DND-41 (cell line): Measurements from ENCODE around the gene SNRNP200.

Experiments used
- ATAC-seq: fragments of 200-7000 bp; cut with Tn5 transposase; 3 replicates; pipeline ENCODE4 v1.9.1; 2021; ENCODE audit warnings: low read depth; ENCODE audit not compliant: insufficient read depth
- DNase-seq: peaks from one replicate; pipeline ENCODE4 v3.0.0-alpha.2; 2020
- H2AFZ ChIP-seq: 2 replicates; pipeline ENCODE4 v1.6.0; 2012; ENCODE audit warnings: low read depth, low read length
- H3K27ac ChIP-seq: 2 replicates; pipeline ENCODE4 v1.5.1; 2012; ENCODE audit warnings: low read length, inconsistent platforms
- H3K27me3 ChIP-seq: fragments of 200-600 bp; sonication (generic); 2 replicates; pipeline ENCODE4 v1.6.0; 2012; ENCODE audit warnings: low read length, mild to moderate bottlenecking, inconsistent platforms; ENCODE audit not compliant: insufficient read depth, poor library complexity
- H3K36me3 ChIP-seq: 2 replicates; pipeline ENCODE4 v1.5.1; 2012; ENCODE audit warnings: low read length, inconsistent platforms; ENCODE audit not compliant: insufficient read depth
- H3K4me1 ChIP-seq: 2 replicates; pipeline ENCODE4 v1.5.1; 2012; ENCODE audit warnings: mild to moderate bottlenecking, low read length; ENCODE audit not compliant: insufficient read depth
- H3K4me2 ChIP-seq: 2 replicates; pipeline ENCODE4 v1.6.0; 2012; ENCODE audit warnings: mild to moderate bottlenecking, moderate library complexity, low read length, inconsistent platforms; ENCODE audit not compliant: insufficient read depth
- H3K4me3 ChIP-seq, 2 experiments: fragments of 200-600 bp in 1 of 2; shearing (Covaris generic) in 1 of 2; 2 replicates each; pipeline ENCODE4 v1.5.1; 2012 to 2016; ENCODE audit warnings: inconsistent platforms in 2 of 2, low read length in 2 of 2, mild to moderate bottlenecking in 2 of 2, low read depth in 1 of 2, moderate library complexity in 1 of 2
- H3K79me2 ChIP-seq: 2 replicates; pipeline ENCODE4 v1.6.0; 2012; ENCODE audit warnings: low read length, inconsistent platforms; ENCODE audit not compliant: insufficient read depth
- H3K9ac ChIP-seq: 2 replicates; pipeline ENCODE4 v1.6.0; 2012; ENCODE audit warnings: low read depth, mild to moderate bottlenecking, inconsistent platforms, low read length, moderate library complexity
- H3K9me3 ChIP-seq: 2 replicates; pipeline ENCODE4 v1.5.1; 2012; ENCODE audit warnings: low read length, moderate library complexity, mild to moderate bottlenecking, inconsistent platforms; ENCODE audit not compliant: insufficient read depth, severe bottlenecking
- H4K20me1 ChIP-seq: 2 replicates; pipeline ENCODE4 v1.6.0; 2012; ENCODE audit warnings: low read length; ENCODE audit not compliant: insufficient read depth
- EZH2 ChIP-seq: IDR thresholded peaks from 3 replicates; pipeline ENCODE4 v1.6.1; 2012; ENCODE audit warnings: borderline replicate concordance, low read depth, mild to moderate bottlenecking, moderate library complexity, low read length, inconsistent platforms; ENCODE audit not compliant: severe bottlenecking
- TF ChIP-seq, protein P1 (sequence below): IDR thresholded peaks from 2 replicates; pipeline ENCODE4 v1.5.1; 2012; ENCODE audit warnings: borderline replicate concordance, low read length, moderate library complexity, mild to moderate bottlenecking; ENCODE audit not compliant: poor library complexity, severe bottlenecking; ENCODE audit errors: extremely low read depth

Gene SNRNP200

DNA sequence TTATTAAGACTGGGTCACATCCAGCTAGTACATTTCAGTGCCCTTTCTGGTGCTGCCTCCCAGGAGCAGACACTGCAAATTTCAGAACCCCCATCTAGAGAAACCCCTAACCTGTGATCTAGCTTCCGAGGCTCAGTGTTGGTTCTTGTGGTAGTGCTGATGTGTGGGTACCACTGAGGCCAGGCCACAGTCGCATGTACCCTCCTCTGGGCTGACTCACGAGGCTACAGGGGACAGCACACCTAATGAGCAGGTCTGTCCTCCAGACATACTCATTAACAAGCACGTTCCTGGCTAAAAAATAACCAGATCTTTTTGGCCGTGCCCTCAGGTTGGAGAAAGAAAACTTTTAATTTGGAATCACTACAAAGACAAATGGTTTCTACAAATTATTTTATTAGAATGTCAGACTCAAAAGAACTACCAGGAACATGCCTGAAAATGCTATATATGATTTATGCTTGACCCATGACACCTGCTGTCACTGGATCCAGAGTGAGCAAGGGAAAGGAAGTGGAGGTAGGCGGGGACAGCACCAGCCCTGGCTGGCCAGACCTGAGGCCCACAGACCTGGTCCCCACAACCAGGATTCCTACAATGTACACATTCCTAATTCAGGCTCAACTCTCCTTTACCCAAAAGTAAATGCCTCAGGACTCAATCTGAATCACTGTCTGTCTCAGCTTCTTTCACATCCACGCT lies 30.8 kb downstream of the SNRNP200 start:
- Histone ChIP-seq H3K4me1 (no peaks in the 10 kb centered on the region), H3K9ac (no peak overlapping the region), H3K79me2 (no peaks in the 10 kb centered on the region), H3K4me2 (no peak overlapping the region), H2AFZ (no peak overlapping the region), H3K27ac (no peak overlapping the region), H3K4me3 (no peak overlapping the region), H3K9me3 (no peaks in the 10 kb centered on the region), H3K27me3 (no peaks in the 10 kb centered on the region), H4K20me1 (peaks cover 17% of the 10 kb centered on the region), H3K36me3 (peaks cover 88% of the 10 kb centered on the region)
- DNase-seq (no peak), ATAC-seq (0 out of 3 replicates have a peak, but pooled peaks have one; percentile 14)
- TF ChIP-seq, protein P1, sequence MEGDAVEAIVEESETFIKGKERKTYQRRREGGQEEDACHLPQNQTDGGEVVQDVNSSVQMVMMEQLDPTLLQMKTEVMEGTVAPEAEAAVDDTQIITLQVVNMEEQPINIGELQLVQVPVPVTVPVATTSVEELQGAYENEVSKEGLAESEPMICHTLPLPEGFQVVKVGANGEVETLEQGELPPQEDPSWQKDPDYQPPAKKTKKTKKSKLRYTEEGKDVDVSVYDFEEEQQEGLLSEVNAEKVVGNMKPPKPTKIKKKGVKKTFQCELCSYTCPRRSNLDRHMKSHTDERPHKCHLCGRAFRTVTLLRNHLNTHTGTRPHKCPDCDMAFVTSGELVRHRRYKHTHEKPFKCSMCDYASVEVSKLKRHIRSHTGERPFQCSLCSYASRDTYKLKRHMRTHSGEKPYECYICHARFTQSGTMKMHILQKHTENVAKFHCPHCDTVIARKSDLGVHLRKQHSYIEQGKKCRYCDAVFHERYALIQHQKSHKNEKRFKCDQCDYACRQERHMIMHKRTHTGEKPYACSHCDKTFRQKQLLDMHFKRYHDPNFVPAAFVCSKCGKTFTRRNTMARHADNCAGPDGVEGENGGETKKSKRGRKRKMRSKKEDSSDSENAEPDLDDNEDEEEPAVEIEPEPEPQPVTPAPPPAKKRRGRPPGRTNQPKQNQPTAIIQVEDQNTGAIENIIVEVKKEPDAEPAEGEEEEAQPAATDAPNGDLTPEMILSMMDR = no peak
- no peak for TF ChIP-seq EZH2

DNA sequence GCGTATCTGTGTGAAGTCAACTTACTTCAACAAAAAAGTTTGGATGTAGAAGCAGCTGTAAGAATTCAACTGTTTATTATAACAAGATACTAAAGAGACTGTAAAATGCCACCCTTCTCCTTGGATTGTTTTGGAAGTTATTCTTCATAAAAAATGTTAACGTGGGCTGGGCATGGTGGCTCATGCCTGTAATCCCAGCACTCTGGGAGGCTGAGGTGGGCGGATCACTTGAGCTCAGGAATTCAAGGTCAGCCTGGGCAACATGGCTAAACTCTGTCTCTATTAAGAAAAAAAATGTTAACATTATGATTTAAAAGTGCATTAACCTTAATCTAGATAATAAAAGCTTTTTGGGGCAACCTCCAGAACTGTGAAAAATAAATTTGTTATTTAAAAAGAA lies 31.6 kb downstream of the SNRNP200 start:
- ATAC-seq (no peak), DNase-seq (no peak)
- TF ChIP-seq EZH2 = no peak
- TF ChIP-seq, protein P1 = no peak
- Histone ChIP-seq H3K9ac (no peak overlapping the region), H3K36me3 (peaks cover 88% of the 10 kb centered on the region), H3K27me3 (no peaks in the 10 kb centered on the region), H3K27ac (no peak overlapping the region), H2AFZ (no peak overlapping the region), H3K4me2 (no peak overlapping the region), H4K20me1 (peaks cover 17% of the 10 kb centered on the region), H3K9me3 (no peaks in the 10 kb centered on the region), H3K79me2 (no peaks in the 10 kb centered on the region), H3K4me1 (no peaks in the 10 kb centered on the region), H3K4me3 (no peak overlapping the region)

DNA sequence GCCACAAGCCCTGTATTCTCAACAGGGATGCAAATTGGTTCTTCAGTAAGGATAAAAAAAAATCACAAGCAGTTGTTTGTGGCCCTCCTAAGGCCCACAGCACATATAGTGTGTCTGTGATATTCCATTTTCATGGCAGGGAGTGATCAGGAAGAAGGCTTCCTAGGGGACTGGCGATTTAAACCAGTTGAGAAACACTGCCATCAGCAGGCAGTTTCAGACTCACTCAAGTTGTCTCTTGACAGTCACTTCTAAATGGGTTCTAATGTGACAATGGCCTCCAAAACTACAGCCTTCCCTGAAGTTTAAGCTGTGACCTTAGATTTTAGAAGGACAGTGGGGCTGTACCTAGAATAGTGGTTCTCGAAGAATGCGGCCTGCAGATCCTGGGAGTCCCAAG lies 33.4 kb downstream of the SNRNP200 start:
- Histone ChIP-seq H3K27me3 (no peaks in the 10 kb centered on the region), H2AFZ (no peak overlapping the region), H3K4me1 (peaks cover 11% of the 10 kb centered on the region), H3K27ac (no peak overlapping the region), H3K36me3 (peaks cover 87% of the 10 kb centered on the region), H3K9ac (no peak overlapping the region), H4K20me1 (peaks cover 24% of the 10 kb centered on the region), H3K79me2 (peaks cover 17% of the 10 kb centered on the region), H3K9me3 (no peaks in the 10 kb centered on the region), H3K4me2 (no peak overlapping the region), H3K4me3 (no peak overlapping the region)
- TF ChIP-seq, protein P1 = no peak
- no peak for TF ChIP-seq EZH2
- ATAC-seq = 0 out of 3 replicates have a peak, but pooled peaks have one; percentile 6
- DNase-seq = no peak
